PC-3 (cell line): Measurements from ENCODE around the gene FAM227A.

Experiments used
- EZH2 ChIP-seq: fragments of 300-600 bp; sonication (generic); IDR thresholded peaks from one replicate; pipeline ENCODE4 v1.6.1; 2017; ENCODE audit warnings: antibody characterized with exemption, mild to moderate bottlenecking, low read length; ENCODE audit not compliant: unreplicated experiment
- TF ChIP-seq, protein P1 (sequence below): fragments of 300-600 bp; sonication (generic); conservative IDR thresholded peaks from 2 replicates; pipeline ENCODE4 v1.5.1; 2017; ENCODE audit warnings: antibody characterized with exemption, low read depth, mild to moderate bottlenecking, low read length

DNA sequence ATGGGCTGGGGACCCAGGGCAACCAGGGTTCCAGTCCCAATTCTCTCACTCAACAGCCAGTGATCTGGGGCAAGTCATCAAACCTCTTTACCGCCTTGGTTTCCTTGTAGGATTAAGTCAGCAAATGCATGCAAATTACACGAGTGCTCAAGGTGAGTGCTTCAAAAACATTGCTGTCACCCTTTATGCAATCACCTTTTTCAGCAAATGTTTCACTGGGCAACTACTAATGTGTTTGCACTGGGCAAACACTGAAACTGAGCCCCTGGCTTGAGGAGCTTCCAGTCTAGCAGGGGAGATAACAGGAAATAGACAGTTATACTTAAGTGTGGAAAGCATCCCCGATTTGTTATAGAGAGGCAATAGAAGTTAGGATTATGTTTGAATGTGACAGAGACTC lies 48.5 kb downstream of the FAM227A start:
- TF ChIP-seq, protein P1, sequence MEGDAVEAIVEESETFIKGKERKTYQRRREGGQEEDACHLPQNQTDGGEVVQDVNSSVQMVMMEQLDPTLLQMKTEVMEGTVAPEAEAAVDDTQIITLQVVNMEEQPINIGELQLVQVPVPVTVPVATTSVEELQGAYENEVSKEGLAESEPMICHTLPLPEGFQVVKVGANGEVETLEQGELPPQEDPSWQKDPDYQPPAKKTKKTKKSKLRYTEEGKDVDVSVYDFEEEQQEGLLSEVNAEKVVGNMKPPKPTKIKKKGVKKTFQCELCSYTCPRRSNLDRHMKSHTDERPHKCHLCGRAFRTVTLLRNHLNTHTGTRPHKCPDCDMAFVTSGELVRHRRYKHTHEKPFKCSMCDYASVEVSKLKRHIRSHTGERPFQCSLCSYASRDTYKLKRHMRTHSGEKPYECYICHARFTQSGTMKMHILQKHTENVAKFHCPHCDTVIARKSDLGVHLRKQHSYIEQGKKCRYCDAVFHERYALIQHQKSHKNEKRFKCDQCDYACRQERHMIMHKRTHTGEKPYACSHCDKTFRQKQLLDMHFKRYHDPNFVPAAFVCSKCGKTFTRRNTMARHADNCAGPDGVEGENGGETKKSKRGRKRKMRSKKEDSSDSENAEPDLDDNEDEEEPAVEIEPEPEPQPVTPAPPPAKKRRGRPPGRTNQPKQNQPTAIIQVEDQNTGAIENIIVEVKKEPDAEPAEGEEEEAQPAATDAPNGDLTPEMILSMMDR = no peak
- no peak for TF ChIP-seq EZH2
